Osteocyte (in vitro differentiated cells): ENCODE data around the gene CTBS. TPM values are rescaled to one million over a fixed set of nuclear protein-coding genes. Genes with fewer than 3 reads are reported as not detected.

Experiments
- DNase-seq: peaks from one replicate; pipeline ENCODE4 v3.0.0; 2021; ENCODE audit warnings: mixed read lengths; ENCODE audit not compliant: unreplicated experiment; ENCODE audit errors: extremely low spot score
- H3K27ac Mint-ChIP-seq: one replicate; pipeline ENCODE4 v1.8.0; 2021; ENCODE audit warnings: mild to moderate bottlenecking, mixed read lengths; ENCODE audit not compliant: unreplicated experiment
- H3K27me3 Mint-ChIP-seq: one replicate; pipeline ENCODE4 v1.8.0; 2021; ENCODE audit warnings: mixed read lengths; ENCODE audit not compliant: unreplicated experiment
- H3K36me3 Mint-ChIP-seq: one replicate; pipeline ENCODE4 v1.8.0; 2021; ENCODE audit warnings: mixed read lengths; ENCODE audit not compliant: unreplicated experiment
- H3K4me1 Mint-ChIP-seq: one replicate; pipeline ENCODE4 v1.8.0; 2021; ENCODE audit warnings: mixed read lengths; ENCODE audit not compliant: unreplicated experiment
- H3K4me3 Mint-ChIP-seq: one replicate; pipeline ENCODE4 v1.8.0; 2021; ENCODE audit warnings: mild to moderate bottlenecking, moderate library complexity, mixed read lengths; ENCODE audit not compliant: unreplicated experiment
- H3K9me3 Mint-ChIP-seq: one replicate; pipeline ENCODE4 v1.8.0; 2021; ENCODE audit warnings: mixed read lengths; ENCODE audit not compliant: unreplicated experiment
- CTCF ChIP-seq: fragments of 200-600 bp; sonication (generic); IDR thresholded peaks from 2 replicates; pipeline ENCODE4 v1.5.0; 2021; ENCODE audit warnings: antibody characterized with exemption, mild to moderate bottlenecking, moderate library complexity
- total RNA-seq: library from RNA; stranded (reverse); gene quantifications from 2 replicates; pipeline ENCODE4 v1.2.1, GENCODE V29; 2021

CTBS gene
- total RNA-seq, 1 donor from 2014 or later = 20.2 TPM

- H3K36me3 Mint-ChIP-seq = peaks cover 24% of the 10 kb centered on the region
- no peaks in the 10 kb centered on the region for H3K9me3 Mint-ChIP-seq
- peak overlapping the region; percentile 31 for H3K27ac Mint-ChIP-seq
- DNase-seq = no peak
- no peaks in the 10 kb centered on the region for H3K27me3 Mint-ChIP-seq
- no peak for TF ChIP-seq CTCF
- H3K4me3 Mint-ChIP-seq = no peak overlapping the region
- H3K4me1 Mint-ChIP-seq = peaks cover 19% of the 10 kb centered on the region
Observed at GRCh38 chr1:84539972-84540371, 34.3 kb downstream of the CTBS start.

GRCh38 chr1:84538599-84538998 is 35.6 kb downstream of the CTBS start:
- TF ChIP-seq CTCF = no peak
- Mint-ChIP-seq H3K27me3 (no peaks in the 10 kb centered on the region), H3K36me3 (peaks cover 24% of the 10 kb centered on the region), H3K9me3 (no peaks in the 10 kb centered on the region), H3K4me1 (peaks cover 19% of the 10 kb centered on the region), H3K4me3 (no peak overlapping the region), H3K27ac (no peak overlapping the region)
- DNase-seq = no peak

GRCh38 chr1:84525779-84526178 is 48.5 kb downstream of the CTBS start:
- no peaks in the 10 kb centered on the region for H3K4me1 Mint-ChIP-seq
- TF ChIP-seq CTCF = no peak
- peaks cover 10% of the 10 kb centered on the region for H3K36me3 Mint-ChIP-seq
- H3K27ac Mint-ChIP-seq = no peak overlapping the region
- no peak for DNase-seq
- no peak overlapping the region for H3K4me3 Mint-ChIP-seq
- H3K27me3 Mint-ChIP-seq = no peaks in the 10 kb centered on the region
- no peaks in the 10 kb centered on the region for H3K9me3 Mint-ChIP-seq

- no peak overlapping the region for H3K4me3 Mint-ChIP-seq
- H3K27me3 Mint-ChIP-seq = no peaks in the 10 kb centered on the region
- no peak overlapping the region for H3K27ac Mint-ChIP-seq
- no peak for TF ChIP-seq CTCF
- H3K4me1 Mint-ChIP-seq = no peaks in the 10 kb centered on the region
- H3K9me3 Mint-ChIP-seq = no peaks in the 10 kb centered on the region
- peaks cover 10% of the 10 kb centered on the region for H3K36me3 Mint-ChIP-seq
- no peak for DNase-seq
Observed at GRCh38 chr1:84524590-84524989, 49.6 kb downstream of the CTBS start.

GRCh38 chr1:84510668-84511067 is 63.6 kb downstream of the CTBS start:
- Mint-ChIP-seq H3K27ac (no peak overlapping the region), H3K36me3 (peaks cover 9% of the 10 kb centered on the region), H3K9me3 (peaks cover 9% of the 10 kb centered on the region), H3K27me3 (no peaks in the 10 kb centered on the region), H3K4me1 (peaks cover 5% of the 10 kb centered on the region), H3K4me3 (no peak overlapping the region)
- TF ChIP-seq CTCF = no peak
- no peak for DNase-seq
